ENCODE results near the gene SPIB.
"Not testable (repeated sequence)": the region's sequence is repeated elsewhere in the genome, so short reads cannot be mapped to it uniquely, and the experiment has no call there.

Gene SPIB

DNA sequence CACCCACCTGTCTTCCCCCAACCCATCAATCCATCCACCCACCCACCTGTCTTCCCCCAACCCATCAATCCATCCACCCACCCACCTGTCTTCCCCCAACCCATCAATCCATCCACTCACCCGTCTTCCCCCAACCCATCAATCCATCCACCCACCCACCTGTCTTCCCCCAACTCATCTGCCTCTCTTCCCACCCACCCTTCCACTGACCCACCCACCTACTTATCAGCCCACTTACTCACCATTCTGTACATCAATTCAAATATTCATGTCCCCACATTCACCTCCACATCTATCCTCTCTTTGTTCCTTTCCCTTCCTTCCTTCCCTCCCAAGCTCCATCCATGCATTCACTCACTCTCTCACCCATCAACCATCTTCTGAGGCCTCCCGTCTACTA, 20.4 kb downstream of the SPIB start:
- not testable (repeated sequence) for DNase-seq (ENCODE audit: low read depth in 2 of 2)

DNA sequence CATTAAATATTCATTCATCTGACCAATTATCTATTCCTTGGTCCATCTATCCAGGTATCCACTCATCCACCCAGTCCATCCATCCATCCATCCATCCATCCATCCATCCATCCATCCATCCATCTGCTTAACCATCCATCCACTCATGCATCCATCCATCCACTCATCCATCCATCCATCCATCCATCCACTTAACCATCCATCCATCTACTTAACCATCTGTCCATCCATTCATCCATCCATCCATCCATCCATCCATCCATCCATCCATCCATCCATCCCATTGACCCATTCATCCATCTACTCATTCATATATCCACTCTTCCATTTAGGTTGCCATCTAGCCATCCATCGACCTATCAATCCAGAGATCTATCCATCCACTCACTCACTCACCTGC, 25.3 kb downstream of the SPIB start:
- no peak for DNase-seq (ENCODE audit: low read depth in 2 of 2)

- DNase-seq (ENCODE audit: low read depth in 2 of 2), result no peak
Observed at GRCh38 chr19:50447053-50447452, 28.3 kb downstream of the SPIB start.

DNA sequence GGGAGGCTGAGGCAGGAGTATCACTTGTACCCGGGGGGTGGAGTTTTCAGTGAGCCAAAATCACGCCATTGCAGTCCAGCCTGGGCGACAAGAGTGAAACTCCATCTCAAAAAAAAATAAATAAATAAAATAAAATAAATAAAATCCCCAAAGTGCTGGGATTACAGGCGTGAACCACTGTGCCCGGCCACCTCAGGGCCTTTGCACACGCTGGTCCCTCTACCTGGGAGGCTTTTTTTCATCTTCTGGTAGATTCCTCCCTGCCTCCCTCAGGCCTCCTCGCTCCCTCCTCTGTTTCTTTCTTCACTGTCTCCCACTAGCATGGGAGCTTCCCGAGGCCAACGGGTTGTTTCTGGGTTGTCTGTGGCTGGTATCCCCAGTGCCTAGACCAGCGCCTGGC, 29.0 kb downstream of the SPIB start:
- DNase-seq (ENCODE audit: low read depth in 2 of 2), result no peak

- DNase-seq (ENCODE audit: low read depth in 2 of 2), result no peak
Observed at GRCh38 chr19:50449236-50449899, 30.6 kb downstream of the SPIB start.

- no peak for DNase-seq (ENCODE audit: low read depth in 2 of 2)
Observed at GRCh38 chr19:50450369-50451222, 31.9 kb downstream of the SPIB start.

- DNase-seq (ENCODE audit: low read depth in 2 of 2), result no peak
Observed at GRCh38 chr19:50451223-50451534, 32.4 kb downstream of the SPIB start.

DNA sequence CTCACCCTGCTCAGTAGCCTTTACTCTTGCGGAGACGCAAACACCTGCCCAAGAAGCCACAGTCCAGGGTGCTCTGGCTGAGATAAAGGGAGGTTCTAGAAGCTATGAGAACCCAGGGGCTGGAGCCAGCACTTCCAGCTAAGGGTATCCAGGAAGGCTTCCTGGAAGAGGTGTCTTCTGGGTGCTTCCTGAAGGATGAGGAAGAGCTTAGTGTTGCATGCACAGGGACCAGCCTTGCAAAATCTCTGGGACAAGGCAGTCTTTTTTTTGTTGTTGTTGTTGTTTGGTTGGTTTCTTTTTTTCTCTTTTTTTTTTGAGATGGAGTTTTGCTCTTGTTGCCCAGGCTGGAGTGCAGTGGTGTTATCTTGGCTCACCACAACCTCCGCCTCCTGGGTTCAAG, 34.5 kb downstream of the SPIB start:
- DNase-seq (ENCODE audit: low read depth in 2 of 2), result no peak

GRCh38 chr19:50455992-50456391, 37.3 kb downstream of the SPIB start:
- DNase-seq (ENCODE audit: low read depth in 2 of 2), result no peak

GRCh38 chr19:50457300-50457699, 38.6 kb downstream of the SPIB start:
- DNase-seq (ENCODE audit: low read depth in 2 of 2), result no peak

DNA sequence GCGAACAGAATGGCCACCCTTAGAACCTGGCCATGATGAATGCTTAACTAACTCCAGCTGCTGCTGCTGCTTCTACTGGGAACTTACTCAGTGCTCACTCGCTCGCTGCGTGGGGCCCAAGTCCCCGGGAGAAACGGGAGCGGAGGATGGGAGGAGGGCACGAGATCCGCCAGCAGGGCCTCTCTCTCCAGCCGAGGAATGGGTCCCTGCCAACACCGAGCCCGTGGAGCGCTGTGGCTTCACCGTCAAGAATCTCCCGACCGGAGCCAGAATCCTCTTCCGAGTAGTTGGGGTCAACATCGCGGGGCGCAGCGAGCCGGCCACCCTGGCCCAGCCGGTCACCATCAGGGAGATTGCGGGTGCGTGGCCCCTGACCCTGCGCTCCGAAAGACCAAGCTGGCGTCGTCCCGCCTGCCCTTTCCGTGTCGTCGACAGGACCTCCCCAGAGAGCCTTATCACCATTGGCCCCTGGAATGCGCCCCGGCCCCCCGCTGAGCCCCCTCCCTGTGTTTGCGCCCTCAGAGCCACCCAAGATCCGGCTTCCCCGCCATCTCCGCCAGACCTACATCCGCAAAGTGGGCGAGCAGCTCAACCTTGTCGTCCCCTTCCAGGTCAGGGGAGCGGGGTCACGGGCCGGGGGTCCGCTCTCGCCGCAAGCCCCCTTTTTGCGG, 39.8 kb downstream of the SPIB start:
- DNase-seq (ENCODE audit: low read depth in 2 of 2), result no peak

DNA sequence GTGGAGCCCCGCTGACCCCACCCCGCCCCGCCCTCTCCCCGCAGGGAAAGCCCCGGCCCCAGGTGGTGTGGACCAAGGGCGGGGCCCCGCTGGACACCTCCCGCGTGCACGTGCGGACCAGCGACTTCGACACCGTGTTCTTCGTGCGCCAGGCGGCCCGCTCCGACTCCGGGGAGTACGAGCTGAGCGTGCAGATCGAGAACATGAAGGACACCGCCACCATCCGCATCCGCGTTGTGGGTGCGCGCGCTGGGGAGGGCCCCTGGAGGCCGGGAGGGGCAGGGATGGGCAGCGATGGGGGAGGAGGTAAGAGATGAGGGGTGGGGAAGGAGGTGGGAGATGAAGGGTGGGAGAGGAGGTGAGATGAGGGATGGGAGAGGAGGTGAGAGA, 40.3 kb downstream of the SPIB start:
- DNase-seq (ENCODE audit: low read depth in 2 of 2), result no peak

DNA sequence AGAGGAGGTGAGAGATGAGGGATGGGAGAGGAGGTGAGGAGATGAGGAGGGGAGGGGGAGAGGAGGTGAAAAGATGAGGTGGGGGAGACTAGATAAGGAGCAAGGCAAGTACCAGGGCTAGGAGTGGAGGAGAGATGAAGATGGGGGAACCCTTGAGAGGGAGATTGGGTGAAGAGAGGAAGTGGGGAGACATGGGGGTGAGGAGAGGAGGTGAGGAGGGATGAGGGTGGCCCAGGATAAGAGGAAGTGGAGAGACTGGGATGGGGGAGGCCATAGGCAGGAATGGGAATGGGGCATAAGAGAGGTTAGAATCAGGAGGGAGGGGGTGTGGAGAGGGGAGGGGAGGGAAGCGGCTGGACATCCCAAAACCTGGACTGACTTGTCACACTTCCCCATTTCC, 40.9 kb downstream of the SPIB start:
- DNase-seq (ENCODE audit: low read depth in 2 of 2), result no peak

- no peak for DNase-seq (ENCODE audit: low read depth in 2 of 2)
Observed at GRCh38 chr19:50460161-50460765, 41.5 kb downstream of the SPIB start.

DNA sequence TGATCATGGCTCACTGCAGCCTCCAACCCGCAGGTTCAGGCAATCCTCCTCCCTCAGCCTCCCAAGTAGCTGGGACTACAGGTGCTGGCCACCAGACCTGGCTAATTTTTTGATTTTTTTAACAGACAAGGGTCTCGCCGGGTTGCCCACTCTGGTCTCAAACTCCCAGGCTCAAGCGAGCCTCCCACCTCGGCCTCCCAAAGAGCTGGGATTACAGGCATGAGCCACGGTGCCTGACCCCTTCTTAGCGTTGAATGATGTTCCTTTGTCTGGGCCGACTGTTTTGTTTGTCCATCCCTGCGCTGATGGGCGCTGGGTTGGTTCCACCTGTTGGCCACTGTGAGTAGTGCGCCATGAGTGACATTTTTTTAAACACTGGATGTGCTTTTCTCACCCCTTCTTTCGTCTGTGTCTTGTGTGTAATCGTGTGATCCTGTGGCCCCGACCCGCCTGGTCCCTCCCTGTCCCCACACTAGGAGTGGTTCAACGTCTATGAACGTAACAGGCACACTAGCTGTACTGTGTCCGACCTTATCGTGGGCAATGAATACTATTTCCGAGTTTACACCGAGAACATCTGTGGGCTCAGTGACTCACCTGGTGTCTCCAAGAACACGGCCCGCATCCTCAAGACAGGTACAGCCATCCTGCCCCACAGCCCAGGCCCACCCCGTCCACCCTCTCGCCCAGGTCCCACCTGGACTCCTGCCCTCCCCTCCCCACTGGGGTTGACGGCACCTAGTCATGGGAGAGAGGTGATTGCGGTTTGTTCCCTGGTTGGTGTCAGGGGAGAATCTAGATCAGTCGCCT, 42.5 kb downstream of the SPIB start:
- DNase-seq (ENCODE audit: low read depth in 2 of 2), result peak; percentile 22 to 29

DNA sequence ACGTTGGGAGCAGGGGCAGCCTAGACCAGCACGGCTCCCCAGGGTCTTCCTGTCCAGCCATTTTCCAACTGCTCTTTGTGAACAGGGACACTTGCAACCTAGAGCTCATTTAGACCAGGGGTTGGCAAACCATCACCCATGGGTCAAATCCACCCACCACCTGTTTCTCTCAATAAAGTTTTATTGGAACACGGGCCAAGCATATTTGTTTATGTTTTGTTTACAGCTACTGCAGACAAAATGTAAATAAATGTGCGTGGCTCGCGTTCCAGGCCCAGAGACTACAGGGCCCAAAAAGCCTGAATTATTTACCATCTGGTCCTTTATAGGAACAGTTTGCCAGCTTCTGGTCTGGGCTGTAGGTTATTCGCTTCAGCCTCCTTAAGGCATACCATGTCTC, 44.2 kb downstream of the SPIB start:
- no peak for DNase-seq (ENCODE audit: low read depth in 2 of 2)

GRCh38 chr19:50464348-50464747, 45.6 kb downstream of the SPIB start:
- DNase-seq (ENCODE audit: low read depth in 2 of 2), result no peak

- no peak for DNase-seq (ENCODE audit: low read depth in 2 of 2)
Observed at GRCh38 chr19:50465000-50465399, 46.3 kb downstream of the SPIB start.

DNA sequence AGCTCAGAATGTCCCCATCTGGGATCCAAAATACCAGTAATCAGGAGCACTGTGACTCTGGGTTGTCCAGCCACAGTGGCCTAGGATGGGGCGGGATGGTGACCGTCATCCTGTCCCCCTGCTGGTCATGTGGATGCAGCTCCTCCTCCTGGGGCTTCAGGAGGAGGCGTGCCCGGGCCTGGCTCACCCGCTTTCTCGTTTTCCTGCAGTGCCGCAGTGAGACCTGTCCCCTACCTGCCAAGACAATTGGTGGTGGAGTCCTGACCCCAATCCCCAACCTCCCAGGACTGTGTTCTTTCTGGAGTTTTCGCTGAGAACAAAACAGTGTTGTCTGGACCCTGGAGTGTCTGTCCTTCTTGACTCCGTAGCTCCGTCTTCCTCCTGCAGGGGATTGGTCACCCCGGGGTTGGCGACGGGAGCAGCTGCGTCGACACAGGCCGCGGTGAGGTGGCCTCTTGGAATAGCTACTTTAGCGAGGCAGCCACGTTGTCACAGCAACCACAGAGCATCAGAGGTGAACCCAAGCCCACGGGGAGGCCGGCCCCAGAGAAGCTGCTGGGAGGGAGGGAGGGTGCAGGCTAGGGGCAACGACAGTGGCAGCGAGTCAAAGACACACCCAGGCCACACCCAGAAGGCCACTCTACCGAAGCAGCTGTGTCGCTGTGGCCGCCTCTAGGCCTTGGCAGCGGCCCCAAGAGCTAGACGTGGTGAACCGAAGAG, 47.4 kb downstream of the SPIB start:
- no peak for DNase-seq (ENCODE audit: low read depth in 2 of 2)

GRCh38 chr19:50466706-50467039, 47.9 kb downstream of the SPIB start:
- no peak for DNase-seq (ENCODE audit: low read depth in 2 of 2)

GRCh38 chr19:50467566-50467965, 48.8 kb downstream of the SPIB start:
- DNase-seq (ENCODE audit: low read depth in 2 of 2), result no peak

Measured in stimulated activated CD4-positive, alpha-beta T cell treated with anti-CD3 and anti-CD28 coated beads, Interleukin-1b, Interleukin-23, amount 100 ng/mL, for 1 hour (primary cell).